Lower leg skin (tissue), 3 donors: ENCODE data around the gene MAP4K3.

Experiments
- CTCF ChIP-seq, 3 donors: fragments of 450-650 bp; IDR thresholded peaks; one replicate each; pipeline ENCODE4 v1.5.1; 2016; ENCODE audit warnings: antibody characterized with exemption in 3 of 3, mild to moderate bottlenecking in 3 of 3, moderate library complexity in 2 of 3
- POLR2A ChIP-seq, 2 donors: fragments of 450-650 bp; IDR thresholded peaks; one replicate each; pipeline ENCODE4 v1.6.1; 2016 to 2017; ENCODE audit warnings: antibody characterized with exemption in 2 of 2, mild to moderate bottlenecking in 1 of 2, moderate library complexity in 1 of 2

GRCh38 chr2:39464864-39465263 lies 27.8 kb upstream of the MAP4K3 start:
- TF ChIP-seq CTCF (IDR thresholded peaks at IDR 0.05) (no peak), POLR2A (IDR thresholded peaks at IDR 0.05) (no peak)
